Activated naive CD4-positive, alpha-beta T cell treated with anti-CD3 and anti-CD28 coated beads, Interleukin-2, amount 10 ng/mL, durations not matched to agents 5 hours and 36 hours (primary cell): ENCODE results near the gene NDOR1. TPM values are rescaled to one million over a fixed set of nuclear protein-coding genes. Genes with fewer than 3 reads are reported as not detected.

ENCODE experiments used
- total RNA-seq, 2 experiments: library from RNA; stranded (reverse); gene quantifications; one replicate each; pipeline ENCODE4 v1.2.3, GENCODE V29; 2021

The NDOR1 gene
- total RNA-seq, result 10 to 100 TPM; 25.2 to 30.8 TPM

DNA sequence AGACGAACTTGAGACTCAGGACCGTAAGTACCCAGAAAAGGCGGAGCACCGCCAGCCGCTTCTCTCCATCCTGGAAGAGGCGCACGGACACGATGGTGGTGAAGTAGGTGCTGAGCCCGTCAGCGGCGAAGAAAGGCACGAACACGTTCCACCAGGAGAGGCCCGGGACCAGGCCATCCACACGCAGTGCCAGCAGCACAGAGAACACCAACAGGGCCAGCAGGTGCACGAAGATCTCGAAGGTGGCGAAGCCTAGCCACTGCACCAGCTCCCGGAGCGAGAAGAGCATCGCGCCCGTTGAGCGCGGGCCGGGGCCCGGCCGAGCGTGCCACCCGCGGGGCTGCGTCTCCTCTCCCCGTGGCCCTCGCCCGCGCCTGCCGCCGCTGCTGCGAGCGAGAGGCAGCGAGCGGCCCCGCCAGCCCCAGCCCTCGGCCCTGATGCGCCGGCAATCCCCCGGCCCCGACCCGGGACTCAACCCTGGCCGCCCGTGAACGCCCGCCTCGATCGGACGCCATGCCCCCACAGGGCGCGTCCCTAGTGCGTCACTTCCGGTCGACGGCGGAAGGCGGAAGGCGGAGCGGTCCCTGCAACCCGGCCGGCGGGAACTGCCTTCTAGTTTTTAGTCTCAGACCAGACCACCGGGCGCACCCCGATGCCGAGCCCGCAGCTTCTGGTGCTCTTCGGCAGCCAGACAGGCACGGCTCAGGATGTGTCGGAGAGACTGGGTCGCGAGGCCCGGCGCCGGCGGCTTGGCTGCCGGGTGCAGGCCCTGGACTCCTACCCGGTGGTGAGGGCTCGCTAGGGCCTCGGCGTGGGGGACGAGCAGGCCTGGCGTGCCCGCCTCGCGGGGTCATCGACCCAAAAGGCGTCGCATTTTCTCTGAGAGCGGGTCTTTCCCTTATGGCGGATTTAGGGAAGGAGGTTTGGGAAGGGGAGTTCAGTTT, at the start of gene NDOR1, which contains the start of gene TMEM203:
NDOR1 (plus strand) TSS at position 575 of the 944 bp plus-strand sequence; CDS start at position 653, 78 bp downstream.
TMEM203 (minus strand) TSS at position 523 of the 944 bp plus-strand sequence; CDS start at position 289, 234 bp downstream.

DNA sequence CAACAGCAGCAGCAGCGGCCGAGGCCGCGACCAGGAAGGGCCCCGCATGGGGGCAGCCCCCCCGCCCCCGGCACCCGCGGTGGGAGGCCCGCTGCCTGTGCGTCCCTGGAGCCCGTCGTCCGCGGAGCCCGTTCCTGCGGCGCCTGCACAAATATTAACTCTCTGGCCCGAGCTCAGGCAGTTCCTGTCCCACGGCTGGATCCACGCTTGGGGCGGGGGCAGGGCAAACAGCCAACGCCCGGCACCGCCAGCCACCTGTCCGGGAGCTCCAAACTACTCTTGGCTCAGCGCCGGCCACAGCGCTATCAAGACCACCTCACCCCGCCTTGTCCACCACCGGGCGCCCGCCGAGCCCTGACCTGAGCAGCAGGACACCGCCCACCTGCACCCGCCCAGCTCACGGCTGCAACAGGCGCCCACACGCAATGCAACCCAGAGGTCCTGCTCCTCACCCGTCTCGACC, 35.6 kb upstream of the NDOR1 start, which contains the start of gene LRRC26:
LRRC26 (minus strand) TSS at position 156 of the 463 bp plus-strand sequence; CDS start at position 48, 108 bp downstream.

GRCh38 chr9:137188490-137189296, 16.8 kb upstream of the NDOR1 start, which contains the start of the genes ANAPC2 and SSNA1:
Gene ANAPC2, minus strand, starts transcription at chr9:137188560. Its CDS starts 28 bp downstream, at chr9:137188532.
Gene SSNA1, plus strand, starts transcription at chr9:137188676. Its CDS starts 51 bp downstream, at chr9:137188727.

GRCh38 chr9:137200311-137201204, 4.9 kb upstream of the NDOR1 start, which contains the start of gene TPRN:
Gene TPRN, minus strand, starts transcription at chr9:137200741. Its CDS starts 30 bp downstream, at chr9:137200711.

DNA sequence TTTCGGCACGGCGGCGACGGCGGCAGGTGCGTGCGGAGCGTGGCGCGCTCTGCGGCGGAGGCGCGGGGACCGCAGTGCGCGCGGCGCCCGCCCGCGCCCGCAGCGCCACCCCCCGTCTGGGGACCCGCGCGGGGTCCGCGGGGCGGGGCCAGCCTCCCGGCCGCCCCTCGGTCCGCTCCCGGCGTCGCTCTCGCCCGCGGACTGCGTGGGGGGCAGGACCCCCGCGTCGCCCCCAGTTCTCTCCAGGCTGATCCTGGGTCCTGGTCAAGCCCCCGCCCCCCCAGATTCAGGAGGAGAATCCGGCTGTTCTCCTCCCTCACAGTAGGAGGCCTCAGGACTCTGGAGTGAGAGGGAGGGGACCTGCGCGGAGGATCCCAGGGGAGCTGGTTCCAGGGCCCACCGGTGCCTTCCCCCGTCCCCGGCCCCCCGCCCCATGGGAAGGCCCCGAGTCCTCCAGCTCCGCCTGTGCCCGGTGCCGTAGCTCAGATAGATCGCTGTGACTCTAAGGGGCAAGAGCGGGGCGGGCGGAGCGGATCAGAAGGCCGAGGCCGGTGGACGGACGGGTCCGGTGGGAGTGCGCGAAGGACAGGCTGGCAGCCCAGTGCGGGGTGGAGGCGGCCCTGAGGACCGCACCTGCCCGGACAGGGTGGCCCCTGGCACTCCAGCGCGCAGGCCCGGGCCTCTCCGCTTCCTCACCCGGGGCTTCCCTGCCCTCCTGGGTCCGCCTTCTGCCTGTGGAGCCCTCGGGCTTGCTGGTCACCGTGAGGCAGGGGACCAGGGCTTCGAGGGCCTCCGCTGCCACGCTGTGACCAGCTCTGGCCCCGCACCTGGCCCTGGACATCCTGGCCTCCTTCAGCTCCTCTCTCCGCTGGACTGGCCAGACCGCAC, 16.9 kb downstream of the NDOR1 start, which contains the start of gene RNF208:
RNF208 (minus strand) TSS at position 51 of the 888 bp plus-strand sequence. CDS start 1,028 bp downstream, outside the sequence.

GRCh38 chr9:137224830-137225694, 19.6 kb downstream of the NDOR1 start, which contains the start of gene CYSRT1:
Gene CYSRT1, plus strand, starts transcription at chr9:137225174. Its CDS starts 448 bp downstream, at chr9:137225622.

DNA sequence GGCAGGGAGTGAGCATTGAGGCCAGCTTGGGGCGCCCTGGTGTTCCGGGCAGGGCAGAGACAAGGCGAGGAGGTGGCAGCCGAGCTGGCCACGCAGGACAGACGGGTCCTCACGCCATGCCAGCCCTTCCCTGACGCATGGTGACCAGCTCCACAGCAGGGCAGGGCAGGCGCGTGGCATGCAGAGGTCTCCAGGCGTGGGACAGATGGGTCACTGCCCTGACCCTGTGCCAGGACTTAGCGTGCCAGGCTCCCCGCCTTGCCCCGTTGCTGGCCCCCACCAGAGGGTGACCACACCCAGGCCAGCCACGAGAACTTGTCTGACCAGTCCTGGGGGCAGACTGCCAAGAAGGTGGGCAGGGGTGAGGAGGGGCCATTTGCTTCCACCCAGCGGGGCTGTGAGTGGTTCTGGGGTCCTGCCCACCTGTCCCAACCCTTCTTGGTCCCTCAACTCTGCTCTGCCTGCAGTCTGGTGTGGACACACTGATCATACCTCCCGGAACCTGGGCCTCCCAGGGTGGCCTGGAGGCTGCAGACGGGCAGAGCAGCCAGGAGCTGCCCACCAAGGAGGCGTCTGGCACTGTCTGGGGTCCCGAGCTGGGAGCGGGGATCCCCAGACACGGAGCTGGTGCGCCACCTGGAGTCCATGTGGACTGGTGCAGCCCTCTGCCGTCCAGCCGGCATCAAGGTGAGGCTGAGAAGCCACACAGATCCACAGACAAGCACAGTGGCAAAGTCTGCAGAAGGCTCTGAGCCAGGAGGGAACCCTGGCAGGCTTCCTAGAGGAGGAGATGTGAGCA, 21.8 kb downstream of the NDOR1 start, which contains the start of gene RNF224:
RNF224 (plus strand) TSS at position 449 of the 799 bp plus-strand sequence. CDS start 834 bp downstream, outside the sequence.

DNA sequence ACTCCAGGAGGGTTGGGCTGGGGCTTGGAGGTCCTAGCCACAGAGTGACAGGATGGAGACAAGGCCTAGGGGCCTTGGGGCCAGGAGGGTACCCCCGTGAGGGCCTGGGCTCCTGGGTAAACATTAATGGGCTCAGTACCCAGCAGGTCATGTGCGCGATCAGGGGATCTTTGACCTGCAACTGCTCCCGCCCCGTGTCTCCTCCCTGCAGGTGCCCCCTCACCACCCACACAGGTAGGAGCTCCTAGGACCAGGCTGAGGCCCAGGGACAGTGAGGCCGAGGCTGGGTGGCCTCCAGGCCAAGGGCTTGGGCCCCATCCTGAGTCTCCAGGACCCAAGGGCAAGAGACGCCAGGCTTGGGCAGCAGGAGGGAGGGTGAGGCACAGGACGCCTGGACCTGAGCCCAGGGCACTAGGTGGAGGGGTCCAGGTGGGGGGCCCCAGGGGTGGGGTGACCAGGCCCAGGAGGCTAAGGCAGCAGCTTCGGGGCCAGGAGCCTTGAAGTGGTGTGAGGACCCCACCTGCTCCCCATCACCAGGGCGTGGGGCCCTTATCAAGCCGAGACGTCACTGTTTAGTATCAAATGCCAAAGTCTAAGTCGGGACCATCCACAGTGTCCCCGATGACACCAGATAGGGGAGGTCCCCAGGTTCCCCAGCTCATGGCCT, 25.3 kb downstream of the NDOR1 start, which contains the start of gene SLC34A3:
SLC34A3 (plus strand) TSS at position 197 of the 667 bp plus-strand sequence. CDS start 802 bp downstream, outside the sequence.

GRCh38 chr9:137240841-137241489, 35.5 kb downstream of the NDOR1 start, which contains the start of gene TUBB4B:
Gene TUBB4B, plus strand, starts transcription at chr9:137241287. Its CDS starts 74 bp downstream, at chr9:137241361.

DNA sequence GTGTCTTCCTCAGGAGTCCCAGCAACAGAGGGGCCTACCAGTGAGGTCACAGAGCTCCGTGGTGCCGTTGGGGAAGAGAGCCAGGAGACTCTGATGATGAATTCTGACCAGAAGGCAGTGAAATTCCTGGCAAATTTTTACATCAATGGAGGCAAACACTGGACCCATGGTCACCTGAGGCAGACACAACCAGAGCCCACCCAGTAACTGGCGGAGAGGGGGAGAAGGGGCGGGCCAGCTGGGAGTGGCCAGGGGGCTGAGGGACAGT, 45.6 kb downstream of the NDOR1 start, which contains the start of gene STPG3:
STPG3 (plus strand) TSS at position 93 of the 268 bp plus-strand sequence; CDS start at position 94, 1 bp downstream.

DNA sequence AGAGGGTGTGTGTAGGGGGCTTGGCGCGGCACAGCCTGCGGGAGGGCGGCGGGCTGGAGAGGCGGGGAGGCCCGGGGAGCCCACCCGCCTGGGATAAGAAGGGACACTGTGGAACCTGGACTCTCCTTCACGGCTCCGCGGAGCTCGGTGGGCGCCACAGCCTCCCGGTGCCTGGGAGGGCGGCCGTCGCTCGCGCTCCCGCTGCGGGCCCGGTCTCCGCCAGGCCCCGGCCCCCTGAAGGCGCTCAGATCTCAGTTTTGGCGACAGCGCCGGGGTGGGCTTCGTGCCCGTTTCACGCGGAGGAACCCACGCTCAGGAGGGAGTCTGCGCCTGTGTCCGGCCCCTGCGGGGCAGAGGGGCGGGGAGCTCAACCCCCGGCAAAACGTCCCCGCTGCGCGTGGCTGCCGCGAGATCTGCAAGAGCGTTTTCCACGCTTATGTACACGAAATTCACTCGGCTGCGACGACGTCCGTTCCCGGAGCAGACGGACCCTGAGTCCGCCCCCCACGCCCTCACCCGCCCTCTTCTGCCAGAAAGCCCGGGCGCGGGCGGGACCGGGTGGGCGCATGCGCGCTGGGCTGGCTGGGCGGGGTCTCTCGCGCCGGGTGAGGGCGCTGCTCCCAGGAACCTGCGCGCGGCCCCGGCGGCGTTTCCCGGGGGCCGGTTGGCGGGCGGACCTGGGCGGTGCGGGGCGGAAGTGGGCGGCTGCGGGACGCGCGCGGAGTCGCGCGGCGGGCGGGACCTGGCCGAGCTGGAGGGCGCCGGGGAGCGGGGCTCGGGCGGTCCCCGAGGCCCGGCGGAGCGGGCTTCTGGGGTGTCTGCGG, 49.3 kb downstream of the NDOR1 start, which contains the start of gene NELFB:
NELFB (plus strand) TSS at position 704 of the 824 bp plus-strand sequence.

